ENCODE measurements around the gene CNEP1R1.

The CNEP1R1 gene

GRCh38 chr16:50083996-50084395 is 59.0 kb downstream of the CNEP1R1 start:
- in situ Hi-C loops (cut with MboI; ENCODE audit: low sequenced_read_pairs, unreplicated experiment): no loop called here

DNA sequence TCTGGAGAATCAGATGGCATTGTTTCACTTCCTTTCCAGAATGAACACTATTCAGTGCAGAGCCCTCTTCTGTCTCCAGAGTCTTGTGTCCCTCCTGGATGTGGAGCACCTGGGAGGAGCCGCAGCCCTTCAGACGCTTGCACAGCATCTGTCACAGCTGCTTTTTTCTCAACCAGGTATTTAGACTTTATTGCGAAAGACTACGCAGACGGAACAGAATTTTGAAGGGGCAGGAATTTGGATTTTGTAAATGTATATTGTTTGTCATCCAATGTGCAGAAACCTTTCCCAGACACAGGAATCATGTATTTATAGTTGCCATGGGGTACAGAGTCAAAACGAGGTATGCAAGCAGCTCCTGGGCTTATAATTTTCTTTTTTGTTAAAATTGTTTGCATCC is 61.2 kb downstream of the CNEP1R1 start:
- no peak for DNase-seq (ENCODE audit: low spot score)
- in situ Hi-C loops (cut with MboI; ENCODE audit: low sequenced_read_pairs, unreplicated experiment): no loop called here
- TF ChIP-seq CTCF (IDR thresholded peaks at IDR 0.05; ENCODE audit: borderline replicate concordance, control extremely low read depth, extremely low read depth, insufficient read depth, missing control alignments): no peak

More at GRCh38 chr16:50083996-50084395, 59.0 kb downstream of the CNEP1R1 start:
- no peak for DNase-seq (ENCODE audit: low spot score)
- TF ChIP-seq CTCF (IDR thresholded peaks at IDR 0.05; ENCODE audit: borderline replicate concordance, control extremely low read depth, extremely low read depth, insufficient read depth, missing control alignments): no peak
